SHP77 treated with DMSO at 0.1 percent for 48 hours (cell line): ENCODE measurements around the gene CDC14C.
"Not testable (repeated sequence)": the region's sequence is repeated elsewhere in the genome, so short reads cannot be mapped to it uniquely, and the experiment has no call there.

Source experiments
- DNase-seq: peaks from one replicate; lab custom pipeline; 2025; lab: John Stamatoyannopoulos, UW

The CDC14C gene

DNA sequence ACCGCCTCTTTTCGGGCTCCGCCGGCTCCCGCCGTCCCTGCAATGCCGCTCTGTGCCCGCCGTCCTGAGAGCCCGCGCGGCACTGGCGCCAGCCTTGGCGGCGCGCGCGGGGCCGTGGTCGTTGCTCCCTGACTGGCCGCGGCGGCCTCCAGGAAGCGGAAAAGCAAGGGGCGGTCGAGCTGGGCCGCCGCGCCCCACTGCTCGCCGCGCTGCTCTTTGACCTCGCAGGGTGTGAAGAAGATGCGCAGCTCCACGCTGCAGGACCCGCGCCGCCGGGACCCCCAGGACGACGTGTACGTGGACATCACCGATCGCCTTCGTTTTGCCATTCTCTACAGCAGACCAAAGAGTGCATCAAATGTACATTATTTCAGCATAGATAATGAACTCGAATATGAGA, at the start of gene CDC14C:
Gene CDC14C, plus strand, starts transcription at position 115 of the 400 bp plus-strand sequence. Its CDS starts 126 bp downstream, at position 241.
- DNase-seq = no peak

DNA sequence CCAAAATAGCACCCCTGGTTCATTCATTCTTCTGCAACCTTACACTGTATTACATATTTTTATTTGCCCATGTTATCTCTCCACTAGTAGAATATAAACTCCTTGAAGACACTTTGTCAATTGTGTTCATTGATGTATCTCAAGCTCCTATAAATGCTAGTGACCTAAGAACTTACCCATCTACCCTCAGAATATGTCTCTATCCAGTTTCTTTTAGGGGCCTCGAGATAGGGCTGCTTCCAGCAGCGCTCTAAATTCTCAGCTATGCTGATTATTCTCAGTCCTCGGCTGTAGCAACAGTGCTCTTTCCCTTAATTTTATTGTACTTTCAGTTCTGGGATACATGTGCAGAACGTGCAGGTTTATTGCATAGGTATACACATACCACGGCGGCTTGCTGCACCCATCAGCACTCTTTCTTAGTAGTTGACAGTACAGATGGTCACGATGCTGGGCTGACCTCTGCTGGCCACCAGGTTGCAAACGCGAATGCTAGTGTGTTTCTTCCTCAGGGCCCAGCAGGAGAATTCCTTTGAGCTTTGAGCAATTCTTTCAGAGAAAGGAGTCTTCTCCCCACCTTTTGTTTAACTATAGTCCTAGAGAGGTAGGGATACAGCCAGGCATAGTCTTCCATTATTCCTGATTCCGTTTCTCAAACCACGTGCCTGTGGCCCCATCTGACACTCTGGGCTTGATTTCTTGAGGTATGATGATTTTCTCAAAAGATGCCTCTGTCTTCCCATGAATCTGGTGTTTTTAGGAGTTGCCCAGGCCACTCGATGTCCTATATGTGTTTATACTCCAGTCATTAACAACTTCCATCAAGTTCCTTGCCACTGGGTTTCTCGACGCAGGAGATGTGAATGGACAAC, 49.1 kb upstream of the CDC14C start:
- peak; percentile 98 for DNase-seq

DNA sequence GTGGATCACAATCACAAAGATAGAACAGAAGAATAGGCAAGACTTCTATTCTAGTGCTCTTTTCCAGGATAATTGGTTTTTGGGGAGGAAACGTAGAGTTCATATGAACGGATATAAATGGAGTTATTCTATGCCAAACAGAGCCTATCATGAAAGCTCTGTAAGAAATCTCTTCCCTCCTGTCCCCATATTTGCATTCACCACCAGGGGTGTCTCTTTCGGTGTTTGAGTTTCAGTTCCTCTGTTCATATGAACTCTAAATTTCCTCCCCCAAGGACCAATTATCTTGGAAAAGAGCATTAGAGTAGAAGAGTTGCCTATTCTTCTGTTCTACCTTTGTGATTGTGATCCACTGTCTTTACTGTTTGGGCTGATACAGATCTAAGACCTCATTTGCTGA, 48.3 kb upstream of the CDC14C start:
- DNase-seq = no peak

- DNase-seq = no peak
These were observed 43.5 kb upstream of the CDC14C start for GRCh38 chr7:48880851-48881250.

- DNase-seq = peak; percentile 59
These were observed 36.8 kb upstream of the CDC14C start for GRCh38 chr7:48887500-48887899.

DNA sequence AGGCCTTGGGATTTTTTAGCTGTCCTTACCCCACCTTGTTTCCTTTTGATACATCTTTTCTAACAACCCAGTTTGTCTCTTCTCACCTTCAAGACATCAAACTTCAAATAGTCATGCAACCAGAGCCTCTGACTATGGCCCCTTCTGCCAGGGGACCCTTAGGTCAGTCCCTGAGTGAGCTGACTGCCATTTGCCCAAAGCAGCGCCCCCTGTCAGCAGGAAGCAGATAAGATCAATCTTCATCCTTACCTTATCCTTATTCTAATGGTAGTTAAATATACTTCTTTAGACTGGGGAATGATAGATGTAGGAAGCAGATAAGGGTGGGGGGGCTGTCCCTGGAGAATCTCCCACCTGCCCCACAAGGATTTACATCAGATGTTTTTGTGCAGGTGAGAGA, 29.8 kb upstream of the CDC14C start:
- no peak for DNase-seq

GRCh38 chr7:48899932-48900331, 24.4 kb upstream of the CDC14C start:
- DNase-seq = no peak

DNA sequence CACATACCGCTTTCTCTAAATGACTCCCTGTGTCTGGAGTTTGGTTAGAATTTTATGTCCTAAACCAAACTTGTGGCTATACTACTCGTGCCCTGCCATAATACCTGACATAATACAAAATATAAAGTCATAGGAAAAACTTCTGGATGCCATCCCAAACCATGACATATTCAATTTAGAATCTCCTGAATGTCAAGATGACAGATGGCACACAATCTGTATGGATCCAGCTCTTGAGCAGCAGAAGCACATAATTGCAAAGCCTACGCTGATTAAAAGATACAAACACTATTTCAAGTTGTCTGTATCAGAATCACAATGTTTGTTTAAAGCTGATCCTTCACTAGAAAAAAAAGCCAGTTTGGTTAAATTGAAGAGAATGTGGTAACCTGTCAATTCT, 22.4 kb upstream of the CDC14C start:
- DNase-seq = no peak

GRCh38 chr7:48904975-48905374, 19.4 kb upstream of the CDC14C start:
- DNase-seq = no peak

GRCh38 chr7:48905686-48906085, 18.7 kb upstream of the CDC14C start:
- DNase-seq = not testable (repeated sequence)

GRCh38 chr7:48909887-48910286, 14.5 kb upstream of the CDC14C start:
- DNase-seq = not testable (repeated sequence)

DNA sequence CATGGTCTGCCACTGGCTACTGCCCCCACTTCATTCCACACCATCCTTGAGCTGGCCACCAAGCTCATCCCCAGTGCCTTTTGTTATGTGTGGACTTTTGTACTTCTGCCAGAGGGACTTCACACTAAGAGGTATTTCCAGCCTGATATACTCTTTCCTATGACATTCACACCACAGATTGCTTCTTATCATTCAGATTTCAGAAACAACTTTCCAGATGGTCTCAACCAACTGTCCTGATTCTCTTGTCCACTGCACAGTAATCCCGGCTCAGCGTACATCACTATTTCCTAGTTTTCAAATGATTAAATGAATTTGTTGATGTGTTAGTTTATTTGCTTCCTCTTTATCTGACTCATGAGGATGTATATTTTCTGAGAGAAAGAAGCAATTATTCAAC, 7.1 kb downstream of the CDC14C start:
- no peak for DNase-seq

GRCh38 chr7:48932126-48932910, 8.0 kb downstream of the CDC14C start:
- no peak for DNase-seq

DNA sequence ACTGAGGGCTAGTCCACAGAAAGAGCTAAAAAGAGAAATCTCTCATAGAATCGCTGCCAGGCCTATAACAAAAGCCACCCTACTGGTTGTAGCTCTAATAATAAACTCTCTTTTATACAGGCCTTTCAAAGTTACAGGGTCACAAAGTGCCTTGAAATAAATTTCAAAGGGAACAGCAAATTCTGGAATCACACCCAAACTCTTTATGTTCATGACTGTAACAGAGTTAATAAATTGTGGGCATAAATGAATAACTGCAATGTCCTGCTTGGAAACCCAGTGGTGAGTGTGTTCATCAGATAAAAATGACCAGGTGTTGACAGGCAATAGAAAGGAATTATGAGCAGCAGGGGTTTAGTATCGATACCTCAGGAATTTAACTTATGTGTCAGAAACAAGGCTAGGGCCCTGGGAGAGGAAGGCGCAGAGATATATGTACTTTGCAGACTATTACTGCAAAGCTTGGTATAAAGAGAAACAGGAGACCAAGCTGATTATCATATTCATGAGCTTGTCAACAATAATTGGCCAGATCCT, 9.3 kb downstream of the CDC14C start:
- DNase-seq = no peak

- DNase-seq = no peak
These were observed 14.4 kb downstream of the CDC14C start for GRCh38 chr7:48938539-48939295.

- no peak for DNase-seq
These were observed 19.1 kb downstream of the CDC14C start for GRCh38 chr7:48943279-48943990.

GRCh38 chr7:48955916-48956315, 31.6 kb downstream of the CDC14C start:
- DNase-seq = no peak

DNA sequence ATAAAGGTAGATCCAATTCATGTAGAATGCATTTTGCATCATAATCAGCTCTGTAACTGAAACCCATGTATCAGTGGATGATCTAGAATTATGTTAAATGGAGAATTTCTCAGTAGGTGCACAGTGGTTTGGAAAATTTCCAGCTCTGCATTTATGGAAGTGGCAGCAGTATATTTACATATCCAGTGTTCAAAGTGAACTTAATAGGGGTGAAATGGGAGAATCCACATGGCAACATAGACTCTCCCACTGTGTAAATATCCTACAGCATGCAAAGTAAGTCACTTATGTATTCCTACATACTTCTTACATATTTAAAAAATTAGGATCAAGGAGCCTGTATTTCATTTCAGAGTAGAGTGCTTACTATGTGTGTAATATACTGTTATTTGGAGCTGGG, 35.3 kb downstream of the CDC14C start:
- no peak for DNase-seq

DNA sequence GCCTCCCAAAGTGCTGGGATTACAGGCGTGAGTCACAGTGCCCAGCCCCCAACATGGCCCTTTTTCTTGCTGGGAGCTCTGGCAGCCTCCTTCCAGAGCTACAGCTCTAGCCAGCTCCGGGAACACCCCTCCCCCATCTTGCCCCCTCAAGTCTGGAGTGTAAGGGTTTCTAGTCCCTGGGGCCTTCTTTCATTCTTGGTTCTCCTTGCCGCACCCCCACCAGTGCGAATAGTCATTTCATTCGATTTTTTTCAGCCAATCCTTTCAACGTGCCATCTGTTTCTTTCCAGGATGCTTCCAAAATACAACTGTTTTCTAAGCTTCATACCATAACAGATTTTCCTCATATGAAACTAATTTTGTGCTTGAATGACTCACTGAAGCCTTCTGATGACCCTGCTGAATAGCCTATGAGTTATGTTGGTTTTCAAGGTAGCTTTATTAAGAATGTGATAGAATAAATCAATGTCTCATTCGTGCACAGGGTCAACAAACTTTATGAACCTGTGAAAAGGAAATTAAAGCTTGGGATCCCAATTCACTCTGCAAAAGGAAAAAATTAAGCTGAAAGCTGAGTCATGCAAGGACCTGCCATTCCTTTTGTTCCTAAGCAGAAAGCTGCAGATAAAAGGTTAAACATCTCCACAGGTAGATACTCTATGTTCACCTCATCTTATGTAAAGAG, 38.6 kb downstream of the CDC14C start:
- no peak for DNase-seq

DNA sequence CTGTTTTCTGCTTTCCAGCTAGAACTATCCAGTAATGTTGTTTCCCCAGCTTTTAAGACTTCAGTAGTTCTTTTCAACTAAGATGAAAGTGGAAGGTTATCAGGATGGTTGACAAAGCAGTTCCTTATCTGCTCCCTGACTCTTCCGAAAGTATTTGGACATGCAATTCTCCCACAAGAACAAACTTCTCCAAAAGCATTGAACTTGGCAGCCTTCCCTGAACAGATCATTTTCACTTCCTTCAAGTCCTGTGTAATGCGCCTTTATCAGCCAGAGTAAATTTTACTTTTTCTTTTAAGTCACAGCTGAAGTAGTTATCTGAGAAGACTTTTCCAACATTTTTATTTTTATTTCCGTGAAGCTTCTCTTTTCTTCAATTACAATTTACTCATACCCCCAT, 39.7 kb downstream of the CDC14C start:
- DNase-seq = no peak

GRCh38 chr7:48971173-48971572, 46.8 kb downstream of the CDC14C start:
- DNase-seq = peak; percentile 81
